Raji (cell line): Measurements from ENCODE around the gene GPR132.

Experiments used
- POLR2A ChIP-seq: IDR thresholded peaks from 2 replicates; pipeline ENCODE4 v1.6.1; 2011; ENCODE audit warnings: low read depth, low read length, control low read depth; ENCODE audit not compliant: insufficient read depth

The GPR132 gene

GRCh38 chr14:105084741-105085571, 19.7 kb upstream of the GPR132 start:
- no peak for TF ChIP-seq POLR2A

DNA sequence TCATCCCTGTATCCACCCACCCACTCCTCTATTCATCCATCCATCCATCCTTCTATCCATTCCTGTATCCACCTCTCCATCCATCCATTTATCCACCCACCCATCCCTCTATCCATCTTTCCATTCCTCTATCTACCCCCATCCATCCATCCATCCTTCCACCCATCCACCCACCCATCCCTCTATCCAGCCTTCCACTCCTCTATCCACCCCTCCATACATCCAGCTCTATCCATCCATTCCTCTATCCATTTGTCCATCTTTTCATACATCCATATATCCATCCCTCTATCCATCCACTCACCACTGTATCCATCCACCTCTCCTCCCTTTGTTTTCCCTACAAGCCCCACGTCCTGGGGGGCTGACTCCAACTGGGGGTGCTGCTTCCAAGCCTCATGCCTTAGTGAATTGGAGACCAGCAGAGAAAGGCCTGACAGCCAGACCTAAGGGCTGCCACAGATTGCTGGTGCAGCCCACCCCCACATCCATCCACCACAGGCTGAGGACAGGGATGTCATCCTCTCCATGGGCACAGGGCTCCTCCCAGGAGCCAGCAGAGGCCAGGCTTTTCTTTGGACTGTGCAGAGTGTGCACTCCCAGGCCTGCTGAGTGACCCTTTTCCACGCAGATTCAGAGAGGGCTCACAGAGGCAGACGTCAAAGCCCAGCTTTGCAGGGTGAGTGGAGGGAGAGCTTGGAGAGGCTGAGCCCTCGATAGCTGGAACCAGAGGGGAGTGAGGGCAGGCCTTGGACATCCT, 18.9 kb upstream of the GPR132 start:
- TF ChIP-seq POLR2A: no peak

DNA sequence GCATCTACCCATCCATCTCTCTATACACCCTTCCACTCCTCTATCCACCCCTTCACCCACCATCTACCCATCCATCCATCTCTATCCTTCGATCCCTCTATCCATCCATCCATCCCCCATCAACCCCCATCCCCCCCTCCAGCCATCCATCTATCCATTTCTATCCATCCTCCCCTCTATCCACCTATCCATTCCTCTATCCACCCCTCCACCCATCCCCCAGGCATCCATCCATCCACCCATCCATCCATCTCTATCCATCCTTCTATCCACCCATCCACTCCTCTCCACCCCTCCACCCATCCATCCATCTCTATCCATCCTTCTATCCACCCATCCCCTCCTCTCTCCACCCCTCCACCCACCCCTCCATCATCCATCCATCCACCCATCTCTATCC, 17.5 kb upstream of the GPR132 start:
- TF ChIP-seq POLR2A: no peak

GRCh38 chr14:105080161-105080560, 14.9 kb upstream of the GPR132 start:
- TF ChIP-seq POLR2A: no peak

GRCh38 chr14:105078294-105078693, 13.1 kb upstream of the GPR132 start:
- no peak for TF ChIP-seq POLR2A

DNA sequence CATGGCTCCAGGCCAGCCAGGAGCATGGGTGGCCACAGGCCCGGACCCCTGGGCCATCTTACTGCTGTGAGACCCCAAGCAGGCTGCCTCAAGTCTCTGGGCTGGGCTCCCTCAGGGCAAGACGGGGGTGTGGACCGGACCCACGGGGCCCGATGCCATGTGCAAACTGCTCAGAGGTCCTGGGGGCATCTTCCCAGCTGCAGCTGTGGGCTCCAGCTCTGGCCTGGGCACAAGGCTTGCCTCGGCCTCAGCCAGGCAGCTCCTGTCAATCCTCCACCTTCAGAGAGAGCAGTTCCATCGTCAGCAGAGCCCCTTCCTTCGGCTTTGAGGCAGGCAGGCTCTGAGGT, 12.4 kb upstream of the GPR132 start:
- TF ChIP-seq POLR2A: no peak

DNA sequence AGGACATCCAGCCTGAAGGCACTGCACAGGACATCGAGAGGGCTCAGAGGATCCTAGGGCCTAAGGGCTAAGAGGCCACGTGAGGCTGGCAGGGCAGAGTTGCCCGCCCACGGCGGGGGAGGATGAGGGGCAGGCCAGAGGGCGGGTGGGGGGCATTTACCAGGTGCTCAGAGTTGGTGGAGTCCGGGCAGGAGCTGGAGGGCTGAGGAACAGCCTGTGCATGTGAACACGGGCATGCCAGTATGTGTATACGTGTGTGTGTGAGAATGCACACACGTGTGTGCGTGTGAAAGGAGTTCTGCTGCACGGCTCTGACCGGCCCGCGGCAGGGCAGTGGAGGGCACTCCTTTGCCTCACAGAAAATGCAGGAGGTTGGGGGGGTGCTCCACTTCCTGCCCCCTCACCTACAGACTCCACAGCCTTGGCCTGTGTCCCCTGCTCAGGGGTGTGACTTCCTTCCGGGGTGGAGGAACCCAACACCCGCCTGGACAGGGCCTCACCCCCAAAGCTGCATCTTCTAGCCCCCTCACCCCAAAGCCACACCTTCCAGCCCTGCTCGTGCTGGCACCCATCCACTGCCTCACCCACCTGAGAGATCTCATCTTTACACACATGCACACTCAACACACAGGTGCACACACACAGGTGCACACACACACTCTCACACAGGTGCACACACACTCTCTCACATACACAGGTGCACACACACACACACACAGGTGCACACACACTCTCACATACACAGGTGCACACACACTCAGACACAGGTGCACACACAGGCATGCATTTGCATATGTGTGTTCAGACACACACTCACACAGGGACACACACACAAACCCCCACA, 11.8 kb upstream of the GPR132 start:
- no peak for TF ChIP-seq POLR2A

DNA sequence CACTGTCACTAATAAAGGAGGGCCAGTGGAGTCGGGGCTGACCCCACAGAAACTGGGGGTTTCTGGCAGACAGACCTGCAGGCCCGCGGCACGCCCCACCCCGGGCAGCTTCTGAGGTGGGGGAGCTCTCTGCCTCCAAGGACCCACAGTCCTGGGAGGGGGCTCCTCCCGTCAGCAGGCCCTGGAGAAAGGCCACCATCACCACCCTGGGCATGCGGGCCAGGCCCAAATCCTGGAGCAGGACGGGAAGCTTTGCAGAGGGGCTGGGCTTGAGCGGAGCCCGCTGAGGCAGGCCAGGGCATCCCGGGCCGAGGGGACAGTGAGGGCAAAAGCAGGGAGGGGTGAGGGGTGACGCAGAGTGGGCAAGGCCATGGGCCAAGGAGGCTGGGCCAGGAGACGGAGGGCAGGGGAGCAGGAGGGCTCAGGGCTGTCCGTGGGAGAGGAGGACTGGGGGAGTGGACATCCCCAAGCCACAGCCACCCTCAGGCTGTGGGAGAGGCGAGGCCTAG, 11.1 kb upstream of the GPR132 start:
- TF ChIP-seq POLR2A: no peak

DNA sequence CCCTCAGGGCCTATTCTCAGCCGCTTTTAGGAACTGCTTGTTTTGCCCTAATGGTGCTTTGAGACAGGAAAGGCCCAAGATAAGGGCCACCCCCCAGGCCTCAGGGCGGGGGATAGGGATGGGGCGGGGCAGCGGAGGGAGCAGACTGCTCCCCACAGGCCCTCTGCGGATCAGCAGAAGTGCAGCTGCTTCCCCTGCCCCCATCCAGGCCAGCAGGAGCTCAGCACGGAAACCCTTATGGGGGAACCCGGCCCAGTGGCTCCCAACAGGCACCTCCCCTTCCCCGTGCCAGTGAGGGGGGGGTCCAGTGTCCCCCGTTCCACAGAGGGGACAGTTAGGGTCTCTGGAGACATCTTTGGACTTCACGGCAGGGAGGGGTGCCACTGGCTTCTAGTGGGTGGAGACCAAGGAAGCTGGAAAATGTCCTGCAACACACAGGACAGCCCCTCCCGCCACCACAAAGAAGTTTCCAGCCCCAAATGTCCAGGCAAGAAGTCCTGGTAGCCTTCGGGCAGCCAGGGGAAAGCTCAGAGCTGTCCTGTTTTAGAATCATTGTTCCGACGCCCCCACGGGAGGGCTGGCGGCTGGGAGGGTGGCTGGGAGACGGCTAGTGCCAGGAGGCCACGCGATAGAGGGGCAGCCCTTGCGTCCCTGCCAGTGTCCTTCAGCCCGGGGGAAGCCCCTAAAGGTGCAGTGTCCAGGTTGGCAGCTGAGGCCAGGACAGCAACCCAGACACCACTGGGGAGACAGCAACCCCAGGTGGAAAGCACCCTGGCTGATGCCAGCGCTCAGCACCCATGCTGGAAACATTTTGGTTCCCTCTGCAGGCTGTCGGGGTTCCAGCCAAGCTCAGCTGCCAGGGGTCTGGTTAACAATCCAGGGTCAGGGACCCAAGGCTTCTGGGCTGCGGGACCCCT, 10.4 kb upstream of the GPR132 start:
- TF ChIP-seq POLR2A: no peak

GRCh38 chr14:105074601-105075053, 9.4 kb upstream of the GPR132 start:
- TF ChIP-seq POLR2A: no peak

GRCh38 chr14:105073720-105074600, 8.7 kb upstream of the GPR132 start:
- no peak for TF ChIP-seq POLR2A

- no peak for TF ChIP-seq POLR2A
These were observed 7.9 kb upstream of the GPR132 start for GRCh38 chr14:105072892-105073719.

DNA sequence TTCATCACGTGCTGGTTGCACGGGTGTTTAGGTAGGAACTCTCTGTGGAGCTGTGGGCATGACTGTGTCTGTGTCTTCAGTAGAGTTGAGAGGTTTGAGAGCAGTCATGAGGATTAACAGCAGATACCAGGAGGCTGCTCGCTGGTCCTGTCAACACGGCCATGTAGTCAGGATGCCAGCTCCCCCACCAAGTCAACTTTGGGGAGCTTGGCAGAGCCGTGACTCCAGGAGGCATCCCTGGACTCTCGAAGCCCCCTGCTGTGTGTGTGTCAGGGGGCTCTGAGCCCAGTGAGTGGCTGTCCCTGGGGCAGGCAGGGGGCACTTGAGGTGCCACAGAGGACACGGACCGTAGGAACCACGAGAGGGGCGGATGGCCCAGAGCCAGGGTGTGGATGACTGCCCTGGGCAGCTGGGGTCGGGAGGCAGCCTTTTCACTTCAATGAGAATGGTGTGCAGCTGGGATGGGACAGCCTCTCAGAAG, 7.2 kb upstream of the GPR132 start:
- no peak for TF ChIP-seq POLR2A

- TF ChIP-seq POLR2A: no peak
These were observed 6.7 kb upstream of the GPR132 start for GRCh38 chr14:105071942-105072341.
